Sigmoid colon (tissue), 7 donors: Measurements from ENCODE around the gene VSIG8. TPM values are rescaled to one million over a fixed set of nuclear protein-coding genes. Genes with fewer than 3 reads are reported as not detected.

Experiments
- DNase-seq: peaks from one replicate; pipeline ENCODE4 v3.0.0-alpha.2; 2019
- H3K27ac ChIP-seq, 4 donors: fragments of 200-600 bp; sonication (generic); one replicate each; pipeline ENCODE4 v1.5.1; 2016 to 2019; ENCODE audit warnings: mild to moderate bottlenecking in 1 of 4
- H3K27me3 ChIP-seq, 3 donors: fragments of 200-600 bp; sonication (generic); one replicate each; pipeline ENCODE4 v1.5.1; 2019; ENCODE audit warnings: mild to moderate bottlenecking in 1 of 3
- H3K36me3 ChIP-seq, 4 donors: fragments of 200-600 bp; sonication (generic); one replicate each; pipeline ENCODE4 v1.5.1; 2016 to 2019
- H3K4me1 ChIP-seq, 4 donors: fragments of 200-600 bp; sonication (generic); one replicate each; pipeline ENCODE4 v1.5.1; 2017 to 2019
- H3K4me3 ChIP-seq, 4 donors: fragments of 200-600 bp; sonication (generic); one replicate each; pipeline ENCODE4 v1.5.1; 2017 to 2019; ENCODE audit warnings: mild to moderate bottlenecking in 2 of 4, moderate library complexity in 1 of 4
- H3K9me3 ChIP-seq, 4 donors: fragments of 200-600 bp in 3 of 4; sonication (generic) in 3 of 4; one replicate each; pipeline versions ENCODE4 v1.5.1 to v1.6.1; 2013 to 2019
- CTCF ChIP-seq, 4 experiments: fragments of 450-650 bp in 3 of 4; fragments of 200-600 bp in 1 of 4; IDR thresholded peaks; one replicate each; pipeline ENCODE4 v1.5.1; 2016 to 2019; ENCODE audit warnings: antibody characterized with exemption in 4 of 4, mild to moderate bottlenecking in 3 of 4, moderate library complexity in 2 of 4
- EP300 ChIP-seq, 4 donors: sonication (generic); formaldehyde crosslinking; IDR thresholded peaks; one replicate each; pipeline ENCODE4 v1.6.1; 2017; ENCODE audit warnings: antibody characterized with exemption in 4 of 4
- POLR2A ChIP-seq, 2 donors: fragments of 450-650 bp; IDR thresholded peaks; one replicate each; pipeline ENCODE4 v1.6.1; 2016; ENCODE audit warnings: antibody characterized with exemption in 2 of 2, mild to moderate bottlenecking in 2 of 2, moderate library complexity in 2 of 2
- POLR2AphosphoS5 ChIP-seq, 4 donors: sonication (generic); formaldehyde crosslinking; IDR thresholded peaks; one replicate each; pipeline ENCODE4 v1.6.1; 2017; ENCODE audit warnings: antibody characterized with exemption in 4 of 4
- WGBS, 2 donors: extraction: QIAGEN DNeasy Blood & Tissue Kit; methylation state at CpG; one replicate each; pipeline ENCODE4 v1.1.7; 2013; 5-methylcytosine and 5-hydroxymethylcytosine counted together
- intact Hi-C: fragments of 100-400 bp; cut with DNase I; formaldehyde crosslinking; loops from one replicate; pipeline ENCODE4 v1.15.1; 2023
- polyA plus RNA-seq, 3 donors: library from polyadenylated mRNA; stranded (reverse); fragments of 200-250 nt; gene quantifications; one replicate each; pipeline ENCODE4 v1.2.3, GENCODE V29; 2013
- total RNA-seq, 4 donors: library from RNA; depleted of rRNA; stranded (reverse); fragments of >200 nt; gene quantifications; one replicate each; pipeline ENCODE4 v1.1.0, GENCODE V29; 2016
- donor health status: healthy with polysubstance abuse.
- donor health status: Bipolar disorder and iron deficiency.
- donor health status: healthy.

Gene VSIG8
- total and polyA plus RNA-seq, 7 donors: 0.10 TPM; not detected in 6

- Histone ChIP-seq H3K4me3 (no peak overlapping the region), H3K36me3 (no peaks in the 10 kb centered on the region), H3K9me3 (no peaks in the 10 kb centered on the region), H3K27me3 (peaks cover 0 to 29% (median 4%) of the 10 kb centered on the region in 3 donors), H3K27ac (peak overlapping the region in 1 of 4 donors; percentile 55), H3K4me1 (peaks cover 0 to 14% (median 10%) of the 10 kb centered on the region in 4 donors)
- intact Hi-C loops: no loop called here
- TF ChIP-seq CTCF (IDR thresholded peaks at IDR 0.05) (no peak), POLR2A (IDR thresholded peaks at IDR 0.05) (no peak), EP300 (IDR thresholded peaks at IDR 0.05) (no peak), POLR2AphosphoS5 (IDR thresholded peaks at IDR 0.05) (no peak)
- DNase-seq: no peak
- WGBS, 2 donors: 14 to 53% methylated on average over 9 of the region's 9 CpGs
Measured at GRCh38 chr1:159867664-159868026, 5.2 kb upstream of the VSIG8 start.

- H3K9me3 ChIP-seq: no peaks in the 10 kb centered on the region
- peak overlapping the region in 1 of 4 donors; percentile 55 for H3K27ac ChIP-seq
- H3K4me1 ChIP-seq: peaks cover 0 to 14% (median 10%) of the 10 kb centered on the region in 4 donors
- intact Hi-C loops: no loop called here
- H3K27me3 ChIP-seq: peaks cover 0 to 24% (median 0%) of the 10 kb centered on the region in 3 donors
- no peaks in the 10 kb centered on the region for H3K36me3 ChIP-seq
- no peak overlapping the region for H3K4me3 ChIP-seq
- TF ChIP-seq POLR2A (IDR thresholded peaks at IDR 0.05): no peak
- no peak for TF ChIP-seq POLR2AphosphoS5 (IDR thresholded peaks at IDR 0.05)
- TF ChIP-seq CTCF (IDR thresholded peaks at IDR 0.05): no peak
- TF ChIP-seq EP300 (IDR thresholded peaks at IDR 0.05): no peak
- DNase-seq: no peak
- 58 to 73% methylated on average over 14 of the region's 14 CpGs for WGBS, 2 donors
Measured at GRCh38 chr1:159866905-159867663, 4.6 kb upstream of the VSIG8 start.

- intact Hi-C loops: no loop called here
- no peaks in the 10 kb centered on the region for H3K36me3 ChIP-seq
- no peak overlapping the region for H3K27ac ChIP-seq
- H3K4me1 ChIP-seq: peaks cover 0 to 14% (median 10%) of the 10 kb centered on the region in 4 donors
- no peak for DNase-seq
- no peaks in the 10 kb centered on the region for H3K9me3 ChIP-seq
- TF ChIP-seq EP300 (IDR thresholded peaks at IDR 0.05): no peak
- no peak for TF ChIP-seq CTCF (IDR thresholded peaks at IDR 0.05)
- TF ChIP-seq POLR2AphosphoS5 (IDR thresholded peaks at IDR 0.05): no peak
- H3K27me3 ChIP-seq: peaks cover 0 to 14% (median 0%) of the 10 kb centered on the region in 3 donors
- no peak overlapping the region for H3K4me3 ChIP-seq
- 83 to 88% methylated on average over 1 of the region's 1 CpG for WGBS, 2 donors
Measured at GRCh38 chr1:159866066-159866465, 3.6 kb upstream of the VSIG8 start.

- DNase-seq: no peak
- no peak overlapping the region for H3K4me3 ChIP-seq
- H3K27ac ChIP-seq: no peak overlapping the region
- intact Hi-C loops: no loop called here
- no peaks in the 10 kb centered on the region for H3K27me3 ChIP-seq
- TF ChIP-seq POLR2AphosphoS5 (IDR thresholded peaks at IDR 0.05) (no peak), CTCF (IDR thresholded peaks at IDR 0.05) (no peak), POLR2A (IDR thresholded peaks at IDR 0.05) (no peak), EP300 (IDR thresholded peaks at IDR 0.05) (no peak)
- no peaks in the 10 kb centered on the region for H3K9me3 ChIP-seq
- H3K36me3 ChIP-seq: no peaks in the 10 kb centered on the region
- WGBS, 2 donors: 59 to 79% methylated on average over 2 of the region's 2 CpGs
- H3K4me1 ChIP-seq: peaks cover 0 to 14% (median 10%) of the 10 kb centered on the region in 4 donors
Measured at GRCh38 chr1:159864262-159864661, 1.8 kb upstream of the VSIG8 start.
